Dendritic cell treated with granulocyte-macrophage colony-stimulating factor and Interleukin-4, amounts not matched to agents 40 ng/mL and 50 ng/mL, for 4 days (primary cell): ENCODE measurements around the gene AKR1C2.
"Not testable (repeated sequence)": the region's sequence is repeated elsewhere in the genome, so short reads cannot be mapped to it uniquely, and the experiment has no call there.

Source experiments
- H3K27ac Mint-ChIP-seq: one replicate; pipeline ENCODE4 v1.8.0; 2022; ENCODE audit warnings: mild to moderate bottlenecking, mixed read lengths
- H3K27me3 Mint-ChIP-seq: one replicate; pipeline ENCODE4 v1.8.0; 2022; ENCODE audit warnings: mild to moderate bottlenecking, mixed read lengths
- H3K36me3 Mint-ChIP-seq: one replicate; pipeline ENCODE4 v1.8.0; 2022; ENCODE audit warnings: low read depth, mixed read lengths
- H3K4me1 Mint-ChIP-seq: one replicate; pipeline ENCODE4 v1.8.0; 2022; ENCODE audit warnings: low read depth, mixed read lengths
- H3K4me3 Mint-ChIP-seq: one replicate; pipeline ENCODE4 v1.8.0; 2022; ENCODE audit warnings: mild to moderate bottlenecking, moderate library complexity, mixed read lengths
- H3K9me3 Mint-ChIP-seq: one replicate; pipeline ENCODE4 v1.8.0; 2022; ENCODE audit warnings: mixed read lengths
- intact Hi-C: fragments of 100-400 bp; cut with micrococcal nuclease; formaldehyde crosslinking; loops from one replicate; pipeline ENCODE4 v1.15.0; 2022

Gene AKR1C2

GRCh38 chr10:5003127-5004029 is at the start of gene AKR1C2:
AKR1C2 (minus strand) TSS chr10:5003857; CDS start chr10:5003835, 22 bp downstream.
- H3K36me3 Mint-ChIP-seq, H3K9me3 Mint-ChIP-seq, H3K27me3 Mint-ChIP-seq, H3K27ac Mint-ChIP-seq, H3K4me1 Mint-ChIP-seq, H3K4me3 Mint-ChIP-seq, intact Hi-C loops: not testable (repeated sequence)

DNA sequence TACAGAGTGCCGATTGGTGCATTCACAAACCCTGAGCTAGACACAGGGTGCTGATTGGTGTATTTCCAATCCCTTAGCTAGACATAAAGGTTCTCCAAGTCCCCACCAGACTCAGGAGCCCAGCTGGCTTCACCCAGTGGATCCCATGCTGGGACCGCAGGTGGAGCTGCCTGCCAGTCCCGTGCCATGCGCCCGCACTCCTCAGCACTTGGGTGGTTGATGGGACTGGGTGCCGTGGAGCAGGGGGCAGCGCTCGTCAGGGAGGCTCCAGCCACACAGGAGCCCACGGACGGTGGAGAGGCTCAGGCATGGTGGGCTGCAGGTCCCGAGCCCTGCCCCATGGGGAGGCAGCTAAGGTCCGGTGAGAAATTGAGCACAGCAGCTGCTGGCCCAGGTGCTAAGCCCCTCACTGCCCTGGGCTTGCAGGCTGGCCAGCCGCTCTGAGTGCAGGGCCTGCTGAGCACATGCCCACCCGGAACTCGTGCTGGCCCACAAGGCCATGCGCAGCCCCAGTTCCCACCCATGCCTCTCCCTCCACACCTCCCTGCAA is 49.4 kb upstream of the AKR1C2 start:
- H3K27me3 Mint-ChIP-seq, H3K27ac Mint-ChIP-seq, H3K4me1 Mint-ChIP-seq, H3K36me3 Mint-ChIP-seq, intact Hi-C loops, H3K4me3 Mint-ChIP-seq: not testable (repeated sequence)
- peaks cover 21% of the 10 kb centered on the region for H3K9me3 Mint-ChIP-seq

- Mint-ChIP-seq H3K4me3 (no peak overlapping the region), H3K27ac (no peak overlapping the region), H3K4me1 (peaks cover 9% of the 10 kb centered on the region), H3K9me3 (peaks cover 18% of the 10 kb centered on the region), H3K36me3 (no peaks in the 10 kb centered on the region), H3K27me3 (no peaks in the 10 kb centered on the region)
- intact Hi-C loops = no loop called here
Measured at GRCh38 chr10:5047912-5048628, 44.4 kb upstream of the AKR1C2 start.

GRCh38 chr10:5047055-5047454 is 43.4 kb upstream of the AKR1C2 start:
- not testable (repeated sequence) for H3K27ac Mint-ChIP-seq

DNA sequence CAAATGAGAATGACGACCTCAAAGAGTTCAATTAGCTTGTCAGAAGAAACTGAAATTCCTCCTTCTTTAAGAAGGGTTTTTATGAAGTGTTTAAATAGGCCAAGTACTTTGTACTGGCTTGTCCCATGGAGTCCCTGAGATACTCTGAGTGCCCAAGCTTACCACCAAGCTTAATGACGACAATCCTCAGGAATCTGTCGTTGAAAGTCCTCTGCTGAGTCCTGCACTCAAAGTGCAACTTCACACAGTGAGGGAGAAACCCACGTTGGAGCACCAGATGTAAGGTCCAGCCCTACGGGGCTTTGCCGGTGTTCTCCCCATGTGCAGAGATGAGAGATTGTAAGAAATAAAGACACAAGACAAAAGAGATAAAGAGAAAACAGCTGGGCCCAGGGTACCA is 42.8 kb upstream of the AKR1C2 start:
- Mint-ChIP-seq H3K4me1 (peaks cover 9% of the 10 kb centered on the region), H3K4me3 (no peak overlapping the region), H3K9me3 (peaks cover 17% of the 10 kb centered on the region), H3K36me3 (no peaks in the 10 kb centered on the region), H3K27me3 (no peaks in the 10 kb centered on the region), H3K27ac (no peak overlapping the region)
- intact Hi-C loops = no loop called here

More at GRCh38 chr10:5047055-5047454, 43.4 kb upstream of the AKR1C2 start:
- intact Hi-C loops, H3K4me1 Mint-ChIP-seq, H3K36me3 Mint-ChIP-seq, H3K4me3 Mint-ChIP-seq, H3K27me3 Mint-ChIP-seq: not testable (repeated sequence)
- H3K9me3 Mint-ChIP-seq = peaks cover 16% of the 10 kb centered on the region

DNA sequence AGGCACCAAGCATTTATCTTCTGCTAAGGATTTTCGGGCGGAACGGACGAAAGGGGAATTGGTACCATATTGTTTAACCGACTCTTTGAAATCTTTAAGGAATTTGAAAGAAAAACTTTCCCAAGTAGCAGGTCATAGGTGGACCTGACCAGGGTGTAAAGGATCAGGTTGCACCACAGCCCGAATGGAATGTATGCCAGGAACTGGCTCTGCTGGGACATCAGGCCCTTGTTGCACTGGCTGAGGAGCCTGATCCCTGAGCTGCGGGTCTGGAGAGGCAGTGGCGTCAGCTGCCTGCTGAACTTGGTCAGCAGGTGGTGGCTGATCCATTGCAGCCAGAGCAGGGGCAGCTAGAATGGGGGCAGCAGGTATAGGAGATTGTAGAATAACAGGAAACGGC is 41.4 kb upstream of the AKR1C2 start:
- peaks cover 9% of the 10 kb centered on the region for H3K4me1 Mint-ChIP-seq
- intact Hi-C loops = no loop called here
- peaks cover 25% of the 10 kb centered on the region for H3K9me3 Mint-ChIP-seq

DNA sequence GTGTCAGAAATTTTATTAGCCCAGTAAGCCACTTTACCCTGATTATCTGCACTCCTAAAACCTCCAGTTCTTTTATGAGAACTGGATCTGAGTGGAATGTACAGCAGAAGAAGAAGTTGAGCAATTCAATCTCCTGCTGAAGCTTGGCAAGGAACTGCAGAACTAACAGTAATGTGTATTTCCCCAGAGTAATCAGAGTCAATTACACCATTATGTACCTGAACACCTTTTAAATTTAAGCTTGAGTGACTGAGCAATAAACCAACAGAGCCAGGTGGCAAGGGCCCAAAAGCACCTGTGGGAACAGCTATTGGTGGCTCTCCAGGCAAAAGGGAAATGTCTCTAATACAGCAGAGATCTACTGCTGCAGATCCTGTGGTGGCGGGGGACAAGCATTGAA is 40.1 kb upstream of the AKR1C2 start:
- H3K9me3 Mint-ChIP-seq = peaks cover 25% of the 10 kb centered on the region
- no peak overlapping the region for H3K27ac Mint-ChIP-seq
- no peaks in the 10 kb centered on the region for H3K36me3 Mint-ChIP-seq
- no peak overlapping the region for H3K4me3 Mint-ChIP-seq
- H3K27me3 Mint-ChIP-seq = no peaks in the 10 kb centered on the region
- H3K4me1 Mint-ChIP-seq = peaks cover 9% of the 10 kb centered on the region
- intact Hi-C loops = no loop called here

More for the DNA sequence above, 41.4 kb upstream of the AKR1C2 start:
- H3K4me3 Mint-ChIP-seq = no peak overlapping the region
- H3K36me3 Mint-ChIP-seq = no peaks in the 10 kb centered on the region
- H3K27ac Mint-ChIP-seq = no peak overlapping the region
- no peaks in the 10 kb centered on the region for H3K27me3 Mint-ChIP-seq

- Mint-ChIP-seq H3K27me3 (no peaks in the 10 kb centered on the region), H3K4me3 (no peak overlapping the region), H3K36me3 (no peaks in the 10 kb centered on the region), H3K27ac (no peak overlapping the region), H3K4me1 (peaks cover 9% of the 10 kb centered on the region), H3K9me3 (peaks cover 25% of the 10 kb centered on the region)
- intact Hi-C loops = no loop called here
Measured at GRCh38 chr10:5042922-5043321, 39.3 kb upstream of the AKR1C2 start.

DNA sequence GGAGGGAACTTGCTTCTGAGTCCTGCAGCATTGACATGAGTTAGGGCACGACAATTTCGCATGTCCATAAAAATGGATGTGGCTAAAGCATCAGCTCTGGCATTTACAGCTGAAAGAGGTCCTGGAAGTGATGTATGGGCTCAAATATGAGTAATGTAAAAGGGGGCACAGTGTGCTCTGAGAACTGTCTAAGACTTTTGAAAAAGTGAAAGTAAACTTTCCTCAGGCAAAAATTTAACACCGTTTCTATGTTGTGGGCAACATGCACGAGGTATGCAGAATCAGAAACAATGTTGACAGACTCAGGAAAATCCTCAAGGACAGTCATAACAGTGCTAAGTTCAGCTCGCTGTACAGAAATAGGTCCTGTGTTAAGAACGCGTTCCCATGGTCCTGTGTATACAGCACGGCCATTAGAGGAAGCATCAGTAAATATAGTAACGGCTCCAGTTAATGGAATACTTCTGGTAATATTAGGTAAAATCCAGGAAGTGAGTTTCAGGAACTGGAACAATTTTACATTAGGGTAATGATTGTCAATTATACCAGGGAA is 37.9 kb upstream of the AKR1C2 start:
- Mint-ChIP-seq H3K4me3 (no peak overlapping the region), H3K27me3 (no peaks in the 10 kb centered on the region), H3K27ac (no peak overlapping the region), H3K36me3 (no peaks in the 10 kb centered on the region), H3K4me1 (peaks cover 2% of the 10 kb centered on the region), H3K9me3 (peaks cover 23% of the 10 kb centered on the region)
- intact Hi-C loops = no loop called here

DNA sequence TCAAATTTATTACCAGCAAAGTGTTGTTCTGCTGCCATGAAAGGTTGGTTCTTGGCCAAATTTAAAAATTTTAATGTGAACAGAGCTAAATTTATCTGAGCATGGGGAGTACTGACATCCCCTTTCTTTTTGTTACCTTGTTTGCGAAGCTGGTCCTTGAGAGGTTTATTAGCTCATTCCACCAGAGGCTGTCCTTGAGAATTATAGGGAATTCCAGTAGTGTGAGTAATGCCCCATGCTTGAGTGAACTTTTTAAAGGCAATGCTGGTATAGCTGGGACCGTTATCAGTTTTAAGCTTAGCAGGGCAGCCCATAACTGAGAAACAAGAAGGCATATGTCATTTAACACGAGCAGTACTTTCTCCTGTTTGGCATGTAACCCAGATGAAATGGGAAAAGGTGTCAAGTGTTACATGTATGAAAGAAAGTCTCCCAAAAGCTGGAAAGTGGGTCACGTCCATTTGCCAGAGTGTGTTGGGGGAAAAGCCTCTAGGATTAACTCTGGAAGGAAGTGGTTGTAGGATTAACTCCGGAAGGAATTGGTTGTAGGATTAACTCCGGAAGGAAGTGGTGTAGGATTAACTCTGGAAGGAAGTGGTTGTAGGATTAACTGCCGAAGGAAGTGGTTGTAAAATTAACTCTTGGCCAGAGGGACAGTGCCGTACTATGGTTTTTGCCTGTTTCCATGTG is 37.3 kb upstream of the AKR1C2 start:
- peaks cover 18% of the 10 kb centered on the region for H3K9me3 Mint-ChIP-seq
- no peaks in the 10 kb centered on the region for H3K27me3 Mint-ChIP-seq
- no peak overlapping the region for H3K4me3 Mint-ChIP-seq
- no peaks in the 10 kb centered on the region for H3K36me3 Mint-ChIP-seq
- no peak overlapping the region for H3K27ac Mint-ChIP-seq
- intact Hi-C loops = no loop called here
- H3K4me1 Mint-ChIP-seq = no peaks in the 10 kb centered on the region

DNA sequence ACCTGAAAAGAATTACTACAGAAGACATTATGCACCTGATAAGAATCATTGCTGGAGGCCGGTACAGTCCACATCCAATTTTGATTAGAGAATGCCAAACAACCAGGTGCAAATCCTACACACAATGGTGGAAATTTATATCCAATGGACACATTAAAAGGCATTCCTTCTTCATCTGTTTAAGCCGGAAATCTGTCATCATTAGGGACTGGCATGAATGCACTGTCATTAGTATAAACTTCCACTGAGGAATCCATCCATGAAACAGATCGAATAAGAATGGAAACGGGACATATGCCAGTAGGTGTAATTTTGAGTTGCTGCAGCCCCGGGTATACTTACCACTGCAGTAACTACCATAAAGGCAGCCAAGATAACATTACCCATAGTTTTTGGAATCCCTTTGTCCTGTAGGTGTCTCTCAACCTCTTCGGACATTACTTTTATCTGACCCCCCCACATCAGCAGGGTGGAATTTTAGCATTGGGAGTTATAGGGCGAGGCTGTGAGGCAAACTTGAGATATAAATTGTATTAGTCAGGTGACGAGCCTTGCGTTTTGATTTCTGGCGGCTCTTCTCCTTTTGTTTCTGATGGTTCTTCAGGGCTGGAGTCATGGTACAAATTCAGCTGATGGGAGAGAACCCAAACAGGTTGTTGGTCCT is 36.5 kb upstream of the AKR1C2 start:
- Mint-ChIP-seq H3K4me1 (no peaks in the 10 kb centered on the region), H3K27me3 (no peaks in the 10 kb centered on the region), H3K27ac (no peak overlapping the region), H3K9me3 (peaks cover 18% of the 10 kb centered on the region), H3K4me3 (no peak overlapping the region), H3K36me3 (no peaks in the 10 kb centered on the region)
- intact Hi-C loops = no loop called here

GRCh38 chr10:5038733-5039132 is 35.1 kb upstream of the AKR1C2 start:
- Mint-ChIP-seq H3K27ac (no peak overlapping the region), H3K36me3 (no peaks in the 10 kb centered on the region), H3K27me3 (no peaks in the 10 kb centered on the region), H3K9me3 (peaks cover 31% of the 10 kb centered on the region), H3K4me1 (no peaks in the 10 kb centered on the region), H3K4me3 (no peak overlapping the region)
- intact Hi-C loops = no loop called here

- intact Hi-C loops = no loop called here
- Mint-ChIP-seq H3K9me3 (peaks cover 36% of the 10 kb centered on the region), H3K4me3 (no peak overlapping the region), H3K27me3 (no peaks in the 10 kb centered on the region), H3K36me3 (no peaks in the 10 kb centered on the region), H3K4me1 (no peaks in the 10 kb centered on the region), H3K27ac (no peak overlapping the region)
Measured at GRCh38 chr10:5038101-5038500, 34.4 kb upstream of the AKR1C2 start.
